Measurements from ENCODE around the gene BICDL1. TPM values are rescaled to one million over a fixed set of nuclear protein-coding genes. Genes with fewer than 3 reads are reported as not detected.

The BICDL1 gene
- total RNA-seq, 1 experiment from 2014 or later, result 18.2 TPM

DNA sequence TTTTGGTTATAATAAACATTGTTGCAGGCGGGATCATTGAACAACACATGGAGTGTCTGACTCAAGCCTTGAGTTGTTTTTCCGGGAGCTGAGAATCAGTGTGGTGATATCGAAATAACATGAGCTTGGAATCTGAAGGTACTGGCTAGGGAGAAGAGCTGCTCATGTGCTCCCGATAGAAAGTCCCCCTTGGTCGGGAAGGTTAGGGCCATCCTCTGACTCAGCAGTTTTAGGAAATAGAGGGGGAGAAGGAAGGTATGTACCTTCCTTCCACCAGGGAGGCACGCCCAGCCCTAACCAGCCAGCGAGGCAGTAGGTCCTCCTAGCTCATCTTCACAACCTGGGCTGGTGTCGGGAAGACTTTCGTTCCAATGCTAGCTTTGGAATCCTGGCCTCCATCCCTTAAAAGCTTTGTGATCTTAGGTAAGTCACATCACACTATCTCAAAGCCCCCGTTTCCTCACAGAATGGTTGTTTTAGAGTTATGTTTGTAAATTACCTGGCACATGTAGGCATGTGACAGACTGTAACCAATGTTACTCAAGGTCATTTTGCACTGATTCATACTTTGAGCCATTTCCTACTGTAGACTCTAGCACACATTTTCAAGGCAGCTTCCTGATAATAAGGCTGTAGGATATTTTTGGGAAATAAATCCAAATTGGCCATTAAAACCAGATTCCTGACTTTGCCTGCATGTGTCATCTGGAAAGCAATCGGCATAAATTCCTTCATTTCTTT is 129.5 kb downstream of the BICDL1 start:
- Histone ChIP-seq H3K27me3 (ENCODE audit: insufficient read depth, low read length) (no peaks in the 10 kb centered on the region), H3K9me3 (ENCODE audit: control insufficient read depth in 1 of 2, insufficient read depth in 1 of 2, low read depth in 1 of 2, low read length in 2 of 2) (no peaks in the 10 kb centered on the region), H3K4me3 (replicated peaks in 1 of 2; ENCODE audit: low read depth in 1 of 2, low read length in 2 of 2) (peak overlapping the region; percentile 60 to 65), H3K27ac (ENCODE audit: low read depth, low read length) (peak overlapping the region; percentile 70; the same call in 1 of the 2 replicates), H3K9ac (ENCODE audit: low read length) (peak overlapping the region; percentile 75), H3K9me2 (ENCODE audit: insufficient read depth) (no peaks in the 10 kb centered on the region), H3K36me3 (ENCODE audit: control insufficient read depth in 1 of 2, insufficient read depth in 2 of 2, low read length in 2 of 2) (peaks cover 4 to 15% of the 10 kb centered on the region in 2 experiments; a peak in 2 of 4 replicates), H3K4me2 (ENCODE audit: low read length) (peak overlapping the region; percentile 96), H2AFZ (ENCODE audit: low read depth, low read length, poor library complexity, severe bottlenecking) (no peak overlapping the region), H4K20me1 (ENCODE audit: insufficient read depth) (no peaks in the 10 kb centered on the region), H3K79me2 (ENCODE audit: insufficient read depth, low read length) (peaks cover 44% of the 10 kb centered on the region), H3K4me1 (ENCODE audit: control insufficient read depth in 1 of 2, insufficient read depth in 2 of 2, low read length in 2 of 2) (peaks cover 17 to 27% of the 10 kb centered on the region in 2 experiments)
- ChIA-PET RAD21 (ENCODE audit: low non-redundant PET in 1 of 2, low total read pairs in 2 of 2, uncharacterized antibody in 2 of 2, unreplicated experiment in 2 of 2) (no interaction called here), CTCF (no interaction called here), POLR2A (interaction anchor here (0.7 to 2.3 kb wide), 3 partner anchors 7 to 83 kb away, joined by 3 to 22 read pairs (median 6); partner anchors contain the start of gene RPLP0)
- no TSS peak for BruUV-seq (replicated peaks)
- intact Hi-C loops (cut with micrococcal nuclease), result loop anchor here (5.0 kb wide), 1 partner anchor 64 kb away; no protein-coding TSS in a partner anchor
- ATAC-seq (no peak), DNase-seq (ENCODE audit: low read depth, low spot score) (no peak)
- TF ChIP-seq YY1 (IDR thresholded peaks at IDR 0.05; ENCODE audit: extremely low read depth, insufficient replicate concordance, low read depth, low read length), result no peak
- no peak for TF ChIP-seq SIN3A (IDR thresholded peaks at IDR 0.05; ENCODE audit: low read depth)
- TF ChIP-seq ELF1 (IDR thresholded peaks at IDR 0.05; ENCODE audit: borderline replicate concordance, low read depth), result no peak
- TF ChIP-seq, protein P1, sequence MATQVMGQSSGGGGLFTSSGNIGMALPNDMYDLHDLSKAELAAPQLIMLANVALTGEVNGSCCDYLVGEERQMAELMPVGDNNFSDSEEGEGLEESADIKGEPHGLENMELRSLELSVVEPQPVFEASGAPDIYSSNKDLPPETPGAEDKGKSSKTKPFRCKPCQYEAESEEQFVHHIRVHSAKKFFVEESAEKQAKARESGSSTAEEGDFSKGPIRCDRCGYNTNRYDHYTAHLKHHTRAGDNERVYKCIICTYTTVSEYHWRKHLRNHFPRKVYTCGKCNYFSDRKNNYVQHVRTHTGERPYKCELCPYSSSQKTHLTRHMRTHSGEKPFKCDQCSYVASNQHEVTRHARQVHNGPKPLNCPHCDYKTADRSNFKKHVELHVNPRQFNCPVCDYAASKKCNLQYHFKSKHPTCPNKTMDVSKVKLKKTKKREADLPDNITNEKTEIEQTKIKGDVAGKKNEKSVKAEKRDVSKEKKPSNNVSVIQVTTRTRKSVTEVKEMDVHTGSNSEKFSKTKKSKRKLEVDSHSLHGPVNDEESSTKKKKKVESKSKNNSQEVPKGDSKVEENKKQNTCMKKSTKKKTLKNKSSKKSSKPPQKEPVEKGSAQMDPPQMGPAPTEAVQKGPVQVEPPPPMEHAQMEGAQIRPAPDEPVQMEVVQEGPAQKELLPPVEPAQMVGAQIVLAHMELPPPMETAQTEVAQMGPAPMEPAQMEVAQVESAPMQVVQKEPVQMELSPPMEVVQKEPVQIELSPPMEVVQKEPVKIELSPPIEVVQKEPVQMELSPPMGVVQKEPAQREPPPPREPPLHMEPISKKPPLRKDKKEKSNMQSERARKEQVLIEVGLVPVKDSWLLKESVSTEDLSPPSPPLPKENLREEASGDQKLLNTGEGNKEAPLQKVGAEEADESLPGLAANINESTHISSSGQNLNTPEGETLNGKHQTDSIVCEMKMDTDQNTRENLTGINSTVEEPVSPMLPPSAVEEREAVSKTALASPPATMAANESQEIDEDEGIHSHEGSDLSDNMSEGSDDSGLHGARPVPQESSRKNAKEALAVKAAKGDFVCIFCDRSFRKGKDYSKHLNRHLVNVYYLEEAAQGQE (IDR thresholded peaks at IDR 0.05; ENCODE audit: low read depth), result no peak
- TF ChIP-seq SP1 (IDR thresholded peaks at IDR 0.05; ENCODE audit: low read depth), result no peak
- TF ChIP-seq JUND (IDR thresholded peaks at IDR 0.05), result no peak
- no peak for TF ChIP-seq ZNF274 (IDR thresholded peaks at IDR 0.05; ENCODE audit: low read depth, low read length)
- TF ChIP-seq CEBPB (IDR thresholded peaks at IDR 0.05; ENCODE audit: low read depth), result no peak
- TF ChIP-seq, protein P2, sequence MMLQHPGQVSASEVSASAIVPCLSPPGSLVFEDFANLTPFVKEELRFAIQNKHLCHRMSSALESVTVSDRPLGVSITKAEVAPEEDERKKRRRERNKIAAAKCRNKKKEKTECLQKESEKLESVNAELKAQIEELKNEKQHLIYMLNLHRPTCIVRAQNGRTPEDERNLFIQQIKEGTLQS (IDR thresholded peaks at IDR 0.05), result no peak
- TF ChIP-seq EGR1 (IDR thresholded peaks at IDR 0.05; ENCODE audit: low read depth), result no peak
- TF ChIP-seq ZBTB33 (IDR thresholded peaks at IDR 0.05; ENCODE audit: extremely low read depth, insufficient replicate concordance, low read length), result no peak
- TF ChIP-seq ZFX (IDR thresholded peaks at IDR 0.05), result no peak
- TF ChIP-seq CBX3 (IDR thresholded peaks at IDR 0.05; ENCODE audit: low read depth), result no peak
- no peak for TF ChIP-seq SRF (IDR thresholded peaks at IDR 0.05; ENCODE audit: low read depth)
- TF ChIP-seq FOSL1 (IDR thresholded peaks at IDR 0.05; ENCODE audit: low read depth), result no peak
- no peak for TF ChIP-seq RAD21 (IDR thresholded peaks at IDR 0.05; ENCODE audit: low read depth)
